ENCODE data around the gene MRS2. TPM values are rescaled to one million over a fixed set of nuclear protein-coding genes. Genes with fewer than 3 reads are reported as not detected.

The MRS2 gene
- total and polyA plus RNA-seq, 9 of the 15 experiments (the other 6 are each of a cell fraction or from before 2014, with no cell fraction given), result 14.6 to 57.9 (median 48.1) TPM

GRCh38 chr6:24405262-24405661, 2.5 kb downstream of the MRS2 start:
- FAIRE-seq (no peak), DNase-seq (ENCODE audit: extremely low read depth in 1 of 4, low spot score in 3 of 4) (no peak), ATAC-seq (no peak)
- BruUV-seq (replicated peaks), result no TSS peak
- POLR2A ChIA-PET, result interaction anchor here (1.0 kb wide), 1 partner anchor 10 kb away, joined by 3 read pairs; no protein-coding TSS in a partner anchor
- Histone ChIP-seq H3K79me2 (ENCODE audit: control insufficient read depth, insufficient read depth, low read length) (peaks cover 68% of the 10 kb centered on the region), H3K4me2 (ENCODE audit: insufficient read depth, low read length) (0 out of 2 replicates have a peak overlapping the region, but pooled peaks have one; percentile 11), H3K9me1 (ENCODE audit: control insufficient read depth, insufficient read depth, low read length) (no peaks in the 10 kb centered on the region), H3K9ac (ENCODE audit: insufficient read depth in 1 of 2, low read depth in 2 of 2, low read length in 2 of 2) (0 out of 4 replicates have a peak overlapping the region, but pooled peaks of 1 of the 2 experiments have one; percentile 84), H3K4me1 (replicated peaks in 1 of 2; ENCODE audit: control insufficient read depth in 2 of 2, insufficient read depth in 2 of 2, low read length in 2 of 2) (peaks cover 13 to 15% of the 10 kb centered on the region in 2 experiments; a peak in 4 of 5 replicates), H3K27me3 (ENCODE audit: control insufficient read depth in 2 of 2, insufficient read depth in 2 of 2, low read length in 2 of 2) (no peaks in the 10 kb centered on the region), H3K9me3 (replicated peaks; ENCODE audit: control insufficient read depth, insufficient read depth, low read depth, low read length) (no peaks in the 10 kb centered on the region), H3K4me3 (no peak overlapping the region), H4K20me1 (replicated peaks; ENCODE audit: control insufficient read depth, insufficient read depth, low read length) (no peaks in the 10 kb centered on the region), H3K36me3 (ENCODE audit: control insufficient read depth, insufficient read depth, low read length) (peaks cover 56% of the 10 kb centered on the region), H3K27ac (ENCODE audit: extremely low read depth, low read depth, low read length) (peak overlapping the region; percentile 20; the same call in 2 of the 3 replicates), H2AFZ (ENCODE audit: low read depth, low read length) (no peak overlapping the region)
- CTCF ChIA-PET (ENCODE audit: low intra/inter-chr PET ratio), result interaction anchor here (0.7 kb wide), 1 partner anchor 54 kb away, joined by 4 read pairs; no protein-coding TSS in a partner anchor
- 61% methylated on average over 5 of the region's 5 CpGs for WGBS (ENCODE audit: insufficient coverage, low coverage, missing lambda C conversion rate)
- intact Hi-C loops (cut with micrococcal nuclease), result no loop called here
- in situ Hi-C loops (cut with MboI), result no loop called here
- TF ChIP-seq ZNF431 (CRISPR knock-in tag; IDR thresholded peaks at IDR 0.05) (no peak), KLF1 (tag; IDR thresholded peaks at IDR 0.05) (no peak), STAT6 (CRISPR knock-in tag; IDR thresholded peaks at IDR 0.05) (no peak), CEBPB (tag; IDR thresholded peaks at IDR 0.05) (no peak), KDM1A (IDR thresholded peaks at IDR 0.05) (no peak), NCOA1 (IDR thresholded peaks at IDR 0.05; ENCODE audit: low read depth) (no peak), SLC30A9 (CRISPR knock-in tag; IDR thresholded peaks at IDR 0.05) (no peak), RNF2 (IDR thresholded peaks at IDR 0.05) (no peak), TRIM24 (IDR thresholded peaks at IDR 0.05) (no peak), ATF4 (CRISPR knock-in tag; IDR thresholded peaks at IDR 0.05) (no peak), HLTF (IDR thresholded peaks at IDR 0.05) (no peak), GABPA (tag; conservative IDR thresholded peaks at IDR 0.05; ENCODE audit: low read depth) (no peak), HCFC1 (IDR thresholded peaks at IDR 0.05; ENCODE audit: low read depth, low read length) (no peak), LEF1 (IDR thresholded peaks at IDR 0.05) (no peak), BRD9 (IDR thresholded peaks at IDR 0.05; ENCODE audit: low read depth, partially characterized antibody) (no peak)

All from K562 (cell line).